DND-41 (cell line): ENCODE measurements around the gene CDKN2C.

ENCODE experiments used
- ATAC-seq: fragments of 200-7000 bp; cut with Tn5 transposase; 3 replicates; pipeline ENCODE4 v1.9.1; 2021; ENCODE audit warnings: low read depth; ENCODE audit not compliant: insufficient read depth
- DNase-seq: peaks from one replicate; pipeline ENCODE4 v3.0.0-alpha.2; 2020
- H2AFZ ChIP-seq: 2 replicates; pipeline ENCODE4 v1.6.0; 2012; ENCODE audit warnings: low read depth, low read length
- H3K27ac ChIP-seq: 2 replicates; pipeline ENCODE4 v1.5.1; 2012; ENCODE audit warnings: low read length, inconsistent platforms
- H3K27me3 ChIP-seq: fragments of 200-600 bp; sonication (generic); 2 replicates; pipeline ENCODE4 v1.6.0; 2012; ENCODE audit warnings: low read length, mild to moderate bottlenecking, inconsistent platforms; ENCODE audit not compliant: insufficient read depth, poor library complexity
- H3K36me3 ChIP-seq: 2 replicates; pipeline ENCODE4 v1.5.1; 2012; ENCODE audit warnings: low read length, inconsistent platforms; ENCODE audit not compliant: insufficient read depth
- H3K4me1 ChIP-seq: 2 replicates; pipeline ENCODE4 v1.5.1; 2012; ENCODE audit warnings: mild to moderate bottlenecking, low read length; ENCODE audit not compliant: insufficient read depth
- H3K4me2 ChIP-seq: 2 replicates; pipeline ENCODE4 v1.6.0; 2012; ENCODE audit warnings: mild to moderate bottlenecking, moderate library complexity, low read length, inconsistent platforms; ENCODE audit not compliant: insufficient read depth
- H3K4me3 ChIP-seq, 2 experiments: fragments of 200-600 bp in 1 of 2; shearing (Covaris generic) in 1 of 2; 2 replicates each; pipeline ENCODE4 v1.5.1; 2012 to 2016; ENCODE audit warnings: inconsistent platforms in 2 of 2, low read length in 2 of 2, mild to moderate bottlenecking in 2 of 2, low read depth in 1 of 2, moderate library complexity in 1 of 2
- H3K79me2 ChIP-seq: 2 replicates; pipeline ENCODE4 v1.6.0; 2012; ENCODE audit warnings: low read length, inconsistent platforms; ENCODE audit not compliant: insufficient read depth
- H3K9ac ChIP-seq: 2 replicates; pipeline ENCODE4 v1.6.0; 2012; ENCODE audit warnings: low read depth, mild to moderate bottlenecking, inconsistent platforms, low read length, moderate library complexity
- H3K9me3 ChIP-seq: 2 replicates; pipeline ENCODE4 v1.5.1; 2012; ENCODE audit warnings: low read length, moderate library complexity, mild to moderate bottlenecking, inconsistent platforms; ENCODE audit not compliant: insufficient read depth, severe bottlenecking
- H4K20me1 ChIP-seq: 2 replicates; pipeline ENCODE4 v1.6.0; 2012; ENCODE audit warnings: low read length; ENCODE audit not compliant: insufficient read depth
- CTCF ChIP-seq: IDR thresholded peaks from 2 replicates; pipeline ENCODE4 v1.5.1; 2012; ENCODE audit warnings: borderline replicate concordance, low read length, moderate library complexity, mild to moderate bottlenecking; ENCODE audit not compliant: poor library complexity, severe bottlenecking; ENCODE audit errors: extremely low read depth
- EZH2 ChIP-seq: IDR thresholded peaks from 3 replicates; pipeline ENCODE4 v1.6.1; 2012; ENCODE audit warnings: borderline replicate concordance, low read depth, mild to moderate bottlenecking, moderate library complexity, low read length, inconsistent platforms; ENCODE audit not compliant: severe bottlenecking

CDKN2C gene

GRCh38 chr1:50974618-50974935 is 4.5 kb downstream of the CDKN2C start:
- ATAC-seq (no peak), DNase-seq (no peak)
- H3K4me1 ChIP-seq = peaks cover 40% of the 10 kb centered on the region
- H2AFZ ChIP-seq = no peak overlapping the region
- peak overlapping the region; percentile 62 for H3K4me2 ChIP-seq
- peak overlapping the region in 1 of 2 experiments; percentile 97; a peak in 3 of 4 replicates for H3K4me3 ChIP-seq
- no peaks in the 10 kb centered on the region for H3K9me3 ChIP-seq
- TF ChIP-seq CTCF = no peak
- no peak for TF ChIP-seq EZH2
- H3K27ac ChIP-seq = peak overlapping the region; percentile 73
- H3K79me2 ChIP-seq = peaks cover 100% of the 10 kb centered on the region
- peaks cover 38% of the 10 kb centered on the region for H3K36me3 ChIP-seq
- peak overlapping the region; percentile 100 for H3K9ac ChIP-seq
- H4K20me1 ChIP-seq = peaks cover 14% of the 10 kb centered on the region
- no peaks in the 10 kb centered on the region for H3K27me3 ChIP-seq

- no peaks in the 10 kb centered on the region for H3K27me3 ChIP-seq
- H3K36me3 ChIP-seq = peaks cover 35% of the 10 kb centered on the region
- H3K9me3 ChIP-seq = no peaks in the 10 kb centered on the region
- no peak overlapping the region; the same call in 1 of the 2 replicates for H2AFZ ChIP-seq
- peaks cover 48% of the 10 kb centered on the region for H3K4me1 ChIP-seq
- DNase-seq (no peak), ATAC-seq (no peak)
- peak overlapping the region; percentile 100 for H3K9ac ChIP-seq
- no peak for TF ChIP-seq CTCF
- no peak for TF ChIP-seq EZH2
- peaks cover 100% of the 10 kb centered on the region for H3K79me2 ChIP-seq
- peaks cover 9% of the 10 kb centered on the region; the same call in 1 of the 2 replicates for H4K20me1 ChIP-seq
- H3K27ac ChIP-seq = peak overlapping the region; percentile 96
- H3K4me3 ChIP-seq = peak overlapping the region; percentile 81 to 90; a peak in 3 of 4 replicates
- peak overlapping the region; percentile 62 for H3K4me2 ChIP-seq
These were observed 5.4 kb downstream of the CDKN2C start for GRCh38 chr1:50975436-50975835.

GRCh38 chr1:50976111-50976889 is 6.3 kb downstream of the CDKN2C start:
- Histone ChIP-seq H3K79me2 (peaks cover 100% of the 10 kb centered on the region), H3K4me3 (peak overlapping the region; percentile 81 to 90), H3K9ac (peak overlapping the region; percentile 100), H3K27me3 (no peaks in the 10 kb centered on the region), H3K9me3 (no peaks in the 10 kb centered on the region), H3K4me1 (peaks cover 57% of the 10 kb centered on the region), H3K36me3 (peaks cover 30% of the 10 kb centered on the region), H3K4me2 (peak overlapping the region; percentile 62), H3K27ac (peak overlapping the region; percentile 96), H4K20me1 (no peaks in the 10 kb centered on the region; the same call in 1 of the 2 replicates), H2AFZ (peak overlapping the region; percentile 23)
- no peak for TF ChIP-seq CTCF
- no peak for TF ChIP-seq EZH2
- DNase-seq (peak; percentile 58), ATAC-seq (peak; percentile 23)
